ENCODE measurements around the gene COL23A1. TPM values are rescaled to one million over a fixed set of nuclear protein-coding genes. Genes with fewer than 3 reads are reported as not detected.

COL23A1 gene
- polyA plus RNA-seq, 3 donors, result 0.11 to 0.21 TPM; not detected in 1

- no peaks in the 10 kb centered on the region for H3K36me3 ChIP-seq (replicated peaks in 1 of 2; ENCODE audit: control insufficient read depth in 1 of 2, insufficient read depth in 2 of 2, low read length in 2 of 2)
- Mint-ChIP-seq H3K9me3 (peaks cover 0 to 6% (median 2%) of the 10 kb centered on the region in 7 donors), H3K4me1 (peaks cover 11% of the 10 kb centered on the region), H3K4me3 (no peak overlapping the region), H3K27ac (no peak overlapping the region), H3K36me3 (no peaks in the 10 kb centered on the region), H3K27me3 (ENCODE audit: low read depth in 3 of 3) (peaks cover 0 to 2% (median 0%) of the 10 kb centered on the region in 3 donors)
- H3K79me2 ChIP-seq (ENCODE audit: insufficient read depth, low read length), result no peaks in the 10 kb centered on the region
- H2AFZ ChIP-seq (ENCODE audit: insufficient read depth, low read depth, low read length, poor library complexity, severe bottlenecking), result no peak overlapping the region
- H3K4me3 ChIP-seq (replicated peaks in 1 of 3; ENCODE audit: low read depth in 2 of 3, low read length in 3 of 3), result no peak overlapping the region
- DNase-seq, result no peak
- no peak overlapping the region for H3K4me2 ChIP-seq (replicated peaks; ENCODE audit: extremely low read depth, low read length, poor library complexity, severe bottlenecking)
- 92% methylated on average over 11 of the region's 16 CpGs for WGBS (ENCODE audit: insufficient coverage)
- H4K20me1 ChIP-seq (ENCODE audit: insufficient read depth, low read length), result no peaks in the 10 kb centered on the region
- H3K27me3 ChIP-seq (ENCODE audit: control insufficient read depth in 2 of 2, insufficient read depth in 2 of 2, low read length in 2 of 2), result no peaks in the 10 kb centered on the region
- H3K27ac ChIP-seq (ENCODE audit: low read depth in 1 of 2, low read length in 2 of 2), result no peak overlapping the region
- intact Hi-C loops (cut with micrococcal nuclease), result no loop called here
- no peak overlapping the region for H3K9ac ChIP-seq (ENCODE audit: insufficient read depth, low read length, poor library complexity, severe bottlenecking)
- H3K9me3 ChIP-seq (replicated peaks in 1 of 2; ENCODE audit: control insufficient read depth in 1 of 2, insufficient read depth in 1 of 2, low read length in 2 of 2), result no peaks in the 10 kb centered on the region
- H3K4me1 ChIP-seq (ENCODE audit: control insufficient read depth in 1 of 2, insufficient read depth in 2 of 2, low read length in 2 of 2), result peaks cover 0 to 10% of the 10 kb centered on the region in 2 donors
- TF ChIP-seq, protein P1, sequence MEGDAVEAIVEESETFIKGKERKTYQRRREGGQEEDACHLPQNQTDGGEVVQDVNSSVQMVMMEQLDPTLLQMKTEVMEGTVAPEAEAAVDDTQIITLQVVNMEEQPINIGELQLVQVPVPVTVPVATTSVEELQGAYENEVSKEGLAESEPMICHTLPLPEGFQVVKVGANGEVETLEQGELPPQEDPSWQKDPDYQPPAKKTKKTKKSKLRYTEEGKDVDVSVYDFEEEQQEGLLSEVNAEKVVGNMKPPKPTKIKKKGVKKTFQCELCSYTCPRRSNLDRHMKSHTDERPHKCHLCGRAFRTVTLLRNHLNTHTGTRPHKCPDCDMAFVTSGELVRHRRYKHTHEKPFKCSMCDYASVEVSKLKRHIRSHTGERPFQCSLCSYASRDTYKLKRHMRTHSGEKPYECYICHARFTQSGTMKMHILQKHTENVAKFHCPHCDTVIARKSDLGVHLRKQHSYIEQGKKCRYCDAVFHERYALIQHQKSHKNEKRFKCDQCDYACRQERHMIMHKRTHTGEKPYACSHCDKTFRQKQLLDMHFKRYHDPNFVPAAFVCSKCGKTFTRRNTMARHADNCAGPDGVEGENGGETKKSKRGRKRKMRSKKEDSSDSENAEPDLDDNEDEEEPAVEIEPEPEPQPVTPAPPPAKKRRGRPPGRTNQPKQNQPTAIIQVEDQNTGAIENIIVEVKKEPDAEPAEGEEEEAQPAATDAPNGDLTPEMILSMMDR (IDR thresholded peaks at IDR 0.05), result no peak
Observed at GRCh38 chr5:178439493-178440180, 150.6 kb downstream of the COL23A1 start.

- Histone ChIP-seq H3K27me3 (ENCODE audit: control insufficient read depth in 2 of 2, insufficient read depth in 2 of 2, low read length in 2 of 2) (no peaks in the 10 kb centered on the region), H2AFZ (ENCODE audit: insufficient read depth, low read depth, low read length, poor library complexity, severe bottlenecking) (no peak overlapping the region), H3K27ac (ENCODE audit: low read depth in 1 of 2, low read length in 2 of 2) (no peak overlapping the region), H3K79me2 (ENCODE audit: insufficient read depth, low read length) (no peaks in the 10 kb centered on the region), H4K20me1 (ENCODE audit: insufficient read depth, low read length) (no peaks in the 10 kb centered on the region), H3K9me3 (replicated peaks in 1 of 2; ENCODE audit: control insufficient read depth in 1 of 2, insufficient read depth in 1 of 2, low read length in 2 of 2) (no peaks in the 10 kb centered on the region), H3K36me3 (replicated peaks in 1 of 2; ENCODE audit: control insufficient read depth in 1 of 2, insufficient read depth in 2 of 2, low read length in 2 of 2) (no peaks in the 10 kb centered on the region), H3K4me1 (ENCODE audit: control insufficient read depth in 1 of 2, insufficient read depth in 2 of 2, low read length in 2 of 2) (peaks cover 0 to 10% of the 10 kb centered on the region in 2 donors), H3K4me3 (replicated peaks in 1 of 3; ENCODE audit: low read depth in 2 of 3, low read length in 3 of 3) (no peak overlapping the region), H3K4me2 (replicated peaks; ENCODE audit: extremely low read depth, low read length, poor library complexity, severe bottlenecking) (no peak overlapping the region), H3K9ac (ENCODE audit: insufficient read depth, low read length, poor library complexity, severe bottlenecking) (no peak overlapping the region)
- WGBS (ENCODE audit: insufficient coverage), result 96% methylated on average over 3 of the region's 6 CpGs
- Mint-ChIP-seq H3K36me3 (no peaks in the 10 kb centered on the region), H3K4me1 (peaks cover 11% of the 10 kb centered on the region), H3K27me3 (ENCODE audit: low read depth in 3 of 3) (peaks cover 0 to 2% (median 0%) of the 10 kb centered on the region in 3 donors), H3K4me3 (no peak overlapping the region), H3K27ac (no peak overlapping the region), H3K9me3 (peaks cover 0 to 6% (median 2%) of the 10 kb centered on the region in 7 donors)
- TF ChIP-seq, protein P1 (IDR thresholded peaks at IDR 0.05), result no peak
- intact Hi-C loops (cut with micrococcal nuclease), result no loop called here
- no peak for DNase-seq
Observed at GRCh38 chr5:178438796-178439195, 151.4 kb downstream of the COL23A1 start.
